IPS DF 19.7 (cell line): Measurements from ENCODE around the gene ARF6.

ENCODE experiments used
- DNase-seq: peaks from one replicate; pipeline ENCODE4 v3.0.0-alpha.2; 2013; ENCODE audit warnings: low read depth, low spot score

Gene ARF6

DNA sequence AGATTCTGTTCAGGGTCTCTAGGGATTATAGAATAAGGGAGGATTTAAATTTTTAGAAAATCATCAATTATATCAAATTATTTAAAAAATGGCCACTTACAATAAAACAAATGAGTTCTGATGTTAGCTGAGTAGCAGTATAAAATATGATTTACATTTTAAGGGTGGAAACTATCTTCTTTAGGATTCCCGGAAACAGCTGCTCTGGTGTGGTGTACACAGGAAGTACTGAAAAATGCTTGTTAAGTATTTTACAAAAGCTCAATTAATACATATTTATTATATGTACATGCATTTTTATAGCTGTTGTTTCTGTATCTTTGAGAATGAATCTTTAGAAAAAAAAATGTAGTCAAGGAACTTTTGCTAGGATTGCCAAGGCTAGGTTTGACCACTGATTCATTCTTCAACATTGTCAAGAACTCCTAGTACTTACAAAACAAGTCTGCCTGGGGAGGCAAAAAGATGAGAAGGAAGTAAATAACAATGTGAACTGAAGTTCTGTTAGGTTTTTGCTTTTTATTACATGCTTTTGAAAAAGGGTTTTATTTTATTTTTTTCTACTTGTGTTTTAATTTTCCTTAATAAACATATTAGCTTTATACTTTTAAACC, 48.0 kb downstream of the ARF6 start:
- no peak for DNase-seq

DNA sequence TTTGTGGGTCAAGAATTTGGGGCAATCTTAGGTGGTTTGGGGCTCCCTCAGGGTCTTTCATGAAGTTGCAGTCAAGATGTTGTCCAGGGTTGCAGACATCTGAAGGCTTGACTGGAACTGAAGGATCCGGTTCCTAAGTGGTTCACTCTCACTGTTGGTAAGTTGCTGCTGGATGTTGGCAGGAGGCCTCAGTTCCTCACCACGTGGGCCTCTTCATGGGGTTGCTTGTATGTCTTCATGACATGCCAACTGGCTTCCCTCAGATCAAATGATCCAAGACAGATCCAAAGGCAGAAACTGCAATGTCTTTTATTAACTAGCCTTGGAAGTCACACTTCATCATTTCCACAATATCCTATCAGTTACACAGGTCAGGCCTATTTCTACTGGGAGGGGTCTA, 49.2 kb downstream of the ARF6 start:
- no peak for DNase-seq

- DNase-seq: no peak
Measured at GRCh38 chr14:49944501-49944900, 51.6 kb downstream of the ARF6 start.

GRCh38 chr14:49945448-49946319, 52.8 kb downstream of the ARF6 start:
- DNase-seq: no peak
